ENCODE data around the gene MAP10.

MAP10 gene

GRCh38 chr1:232769733-232770132, 35.5 kb upstream of the MAP10 start:
- Histone ChIP-seq H3K4me3 (ENCODE audit: low read length) (no peak overlapping the region), H3K27me3 (ENCODE audit: low read depth, low read length) (no peaks in the 10 kb centered on the region)

GRCh38 chr1:232773752-232774151, 31.5 kb upstream of the MAP10 start:
- H3K4me2 ChIP-seq (ENCODE audit: low read length), result no peak overlapping the region
- no peaks in the 10 kb centered on the region for H3K9me3 ChIP-seq (ENCODE audit: insufficient read depth, low read length)
- no peak overlapping the region for H3K9ac ChIP-seq (ENCODE audit: low read length)
- no peak overlapping the region for H3K27ac ChIP-seq (ENCODE audit: low read length)
- H4K20me1 ChIP-seq (ENCODE audit: insufficient read depth, low read length), result no peaks in the 10 kb centered on the region
- no peaks in the 10 kb centered on the region for H3K4me1 ChIP-seq (ENCODE audit: low read length)
- TF ChIP-seq CTCF (IDR thresholded peaks at IDR 0.05; ENCODE audit: low read depth, low read length) (no peak), EZH2phosphoT487 (IDR thresholded peaks at IDR 0.05; ENCODE audit: low read depth) (no peak)
- H3K4me3 ChIP-seq (ENCODE audit: low read length), result no peak overlapping the region
- H3K79me2 ChIP-seq (ENCODE audit: low read length), result no peaks in the 10 kb centered on the region
- no peak overlapping the region for H2AFZ ChIP-seq (ENCODE audit: low read depth, low read length)
- H3K36me3 ChIP-seq (replicated peaks; ENCODE audit: low read depth, low read length), result no peaks in the 10 kb centered on the region
- H3K27me3 ChIP-seq (ENCODE audit: low read depth, low read length), result no peaks in the 10 kb centered on the region

More at GRCh38 chr1:232769733-232770132, 35.5 kb upstream of the MAP10 start:
- Histone ChIP-seq H3K36me3 (replicated peaks; ENCODE audit: low read depth, low read length) (no peaks in the 10 kb centered on the region), H3K9ac (ENCODE audit: low read length) (no peak overlapping the region), H3K79me2 (ENCODE audit: low read length) (no peaks in the 10 kb centered on the region), H3K27ac (ENCODE audit: low read length) (no peak overlapping the region), H3K9me3 (ENCODE audit: insufficient read depth, low read length) (no peaks in the 10 kb centered on the region), H2AFZ (ENCODE audit: low read depth, low read length) (no peak overlapping the region), H4K20me1 (ENCODE audit: insufficient read depth, low read length) (no peaks in the 10 kb centered on the region), H3K4me1 (ENCODE audit: low read length) (peaks cover 19% of the 10 kb centered on the region), H3K4me2 (ENCODE audit: low read length) (no peak overlapping the region)
- no peak for TF ChIP-seq CTCF (IDR thresholded peaks at IDR 0.05; ENCODE audit: low read depth, low read length)
- no peak for TF ChIP-seq EZH2phosphoT487 (IDR thresholded peaks at IDR 0.05; ENCODE audit: low read depth)

- no peaks in the 10 kb centered on the region for H3K27me3 ChIP-seq (ENCODE audit: low read depth, low read length)
- H3K79me2 ChIP-seq (ENCODE audit: low read length), result no peaks in the 10 kb centered on the region
- no peak for TF ChIP-seq CTCF (IDR thresholded peaks at IDR 0.05; ENCODE audit: low read depth, low read length)
- TF ChIP-seq EZH2phosphoT487 (IDR thresholded peaks at IDR 0.05; ENCODE audit: low read depth), result no peak
- H3K4me3 ChIP-seq (ENCODE audit: low read length), result no peak overlapping the region
- H3K4me1 ChIP-seq (ENCODE audit: low read length), result no peaks in the 10 kb centered on the region
- no peak overlapping the region for H3K4me2 ChIP-seq (ENCODE audit: low read length)
- H4K20me1 ChIP-seq (ENCODE audit: insufficient read depth, low read length), result no peaks in the 10 kb centered on the region
- no peak overlapping the region for H3K27ac ChIP-seq (ENCODE audit: low read length)
- H3K36me3 ChIP-seq (replicated peaks; ENCODE audit: low read depth, low read length), result no peaks in the 10 kb centered on the region
- no peak overlapping the region for H2AFZ ChIP-seq (ENCODE audit: low read depth, low read length)
- no peaks in the 10 kb centered on the region for H3K9me3 ChIP-seq (ENCODE audit: insufficient read depth, low read length)
- no peak overlapping the region for H3K9ac ChIP-seq (ENCODE audit: low read length)
These were observed 28.6 kb upstream of the MAP10 start for GRCh38 chr1:232776526-232777106.

- no peak overlapping the region for H3K9ac ChIP-seq (ENCODE audit: low read length)
- no peak overlapping the region for H3K27ac ChIP-seq (ENCODE audit: low read length)
- no peak overlapping the region for H2AFZ ChIP-seq (ENCODE audit: low read depth, low read length)
- no peaks in the 10 kb centered on the region for H3K4me1 ChIP-seq (ENCODE audit: low read length)
- no peaks in the 10 kb centered on the region for H4K20me1 ChIP-seq (ENCODE audit: insufficient read depth, low read length)
- no peak overlapping the region for H3K4me3 ChIP-seq (ENCODE audit: low read length)
- H3K79me2 ChIP-seq (ENCODE audit: low read length), result no peaks in the 10 kb centered on the region
- no peaks in the 10 kb centered on the region for H3K36me3 ChIP-seq (replicated peaks; ENCODE audit: low read depth, low read length)
- H3K27me3 ChIP-seq (ENCODE audit: low read depth, low read length), result no peaks in the 10 kb centered on the region
- no peak overlapping the region for H3K4me2 ChIP-seq (ENCODE audit: low read length)
- H3K9me3 ChIP-seq (ENCODE audit: insufficient read depth, low read length), result no peaks in the 10 kb centered on the region
- TF ChIP-seq CTCF (IDR thresholded peaks at IDR 0.05; ENCODE audit: low read depth, low read length) (no peak), EZH2phosphoT487 (IDR thresholded peaks at IDR 0.05; ENCODE audit: low read depth) (no peak)
These were observed 24.9 kb upstream of the MAP10 start for GRCh38 chr1:232780354-232780753.
